Naive thymus-derived CD8-positive, alpha-beta T cell (primary cell): Measurements from ENCODE around the gene ECE1. TPM values are rescaled to one million over a fixed set of nuclear protein-coding genes. Genes with fewer than 3 reads are reported as not detected.
"Not testable (repeated sequence)": the region's sequence is repeated elsewhere in the genome, so short reads cannot be mapped to it uniquely, and the experiment has no call there.

Experiments used
- ATAC-seq, 2 donors: fragments of 150-1000 bp; cut with Tn5 transposase in 1 of 2; sonication (Bioruptor Pico), chemical (Tn5 transposase) in 1 of 2; 1 replicate in 1 of 2; 2 replicates in 1 of 2; pipeline ENCODE4 v1.10.0; 2021; ENCODE audit warnings: mild to moderate bottlenecking in 2 of 2, moderate library complexity in 2 of 2
- POLR2A ChIA-PET: fragments of 350-600 bp; sonication (Branson Sonifier 250); formaldehyde crosslinking; loops from one replicate; lab custom pipeline; 2021; ENCODE audit warnings: antibody characterized with exemption; lab: Charles Lee
- DNase-seq, 10 donors: peaks; one replicate each; pipeline versions ENCODE4 v3.0.0 to v3.0.0-alpha.2; 2020 to 2022
- H3K27ac Mint-ChIP-seq, 10 donors: one replicate each; pipeline ENCODE4 v1.8.0; 2020 to 2022; ENCODE audit warnings: mild to moderate bottlenecking in 10 of 10, mixed read lengths in 10 of 10, moderate library complexity in 4 of 10, inconsistent platforms in 1 of 10
- H3K27me3 Mint-ChIP-seq, 5 donors: one replicate each; pipeline ENCODE4 v1.8.0; 2021 to 2022; ENCODE audit warnings: mixed read lengths in 5 of 5
- H3K36me3 Mint-ChIP-seq, 3 donors: one replicate each; pipeline ENCODE4 v1.8.0; 2020 to 2022; ENCODE audit warnings: mixed read lengths in 3 of 3, mild to moderate bottlenecking in 2 of 3, inconsistent platforms in 1 of 3
- H3K4me1 Mint-ChIP-seq, 4 donors: one replicate each; pipeline ENCODE4 v1.8.0; 2021 to 2022; ENCODE audit warnings: mixed read lengths in 4 of 4
- H3K4me3 Mint-ChIP-seq, 10 donors: one replicate each; pipeline ENCODE4 v1.8.0; 2020 to 2022; ENCODE audit warnings: mild to moderate bottlenecking in 10 of 10, mixed read lengths in 10 of 10, moderate library complexity in 6 of 10, inconsistent platforms in 1 of 10
- H3K9me3 Mint-ChIP-seq, 9 donors: one replicate each; pipeline ENCODE4 v1.8.0; 2020 to 2022; ENCODE audit warnings: mixed read lengths in 9 of 9, mild to moderate bottlenecking in 3 of 9, inconsistent platforms in 1 of 9, moderate library complexity in 1 of 9
- polyA plus RNA-seq, 3 donors: library from polyadenylated mRNA; unstranded; fragments of 300-500 nt; fragmentation: Illumina TruSeq; gene quantifications; one replicate each; pipeline ENCODE4 v1.2.3, GENCODE V29; 2021
- total RNA-seq, 8 experiments: library from RNA in 2 of 8; stranded (reverse) in 2 of 8; gene quantifications; one replicate each; pipeline ENCODE4 v1.2.3 and lab custom pipeline; 2021 to 2026

The ECE1 gene
- total and polyA plus RNA-seq, 5 experiments from 2014 or later: 9.1 to 53.6 (median 37.3) TPM

DNA sequence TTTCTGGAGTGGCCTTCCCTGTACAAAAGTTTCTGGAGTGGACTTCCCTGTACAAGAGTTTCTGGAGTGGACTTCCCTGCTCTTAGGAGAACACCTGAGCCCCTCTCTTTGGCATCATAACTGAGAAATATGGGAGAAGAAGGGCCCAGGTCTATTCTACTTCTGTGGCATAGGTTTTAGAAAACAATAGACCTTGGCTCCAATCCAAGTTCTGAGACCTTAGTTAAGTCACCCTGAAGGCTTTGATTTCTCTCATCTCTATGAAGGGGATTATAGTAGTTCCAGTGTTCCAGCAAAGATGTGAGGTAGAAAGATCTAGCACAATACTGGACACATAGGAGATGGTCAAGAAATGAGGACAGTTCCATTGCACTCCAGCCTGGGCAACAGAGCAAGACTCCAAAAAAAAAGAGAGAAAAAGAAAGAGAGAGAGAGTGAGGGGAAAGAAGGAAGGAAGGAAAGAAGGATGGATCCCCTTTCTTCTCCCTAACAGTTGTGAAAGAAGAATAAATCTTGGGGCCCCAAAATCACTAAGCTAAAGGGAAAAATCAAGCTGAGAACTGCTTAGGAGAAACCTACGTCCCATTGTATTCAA is 100.3 kb downstream of the ECE1 start:
- POLR2A ChIA-PET: no interaction called here
- peaks cover 3 to 15% (median 6%) of the 10 kb centered on the region in 5 donors for H3K27me3 Mint-ChIP-seq
- H3K4me3 Mint-ChIP-seq: no peak overlapping the region
- H3K27ac Mint-ChIP-seq: peak overlapping the region in 2 of 10 donors; percentile 48 to 63
- ATAC-seq (no peak), DNase-seq (no peak)
- peaks cover 0 to 11% (median under 1%) of the 10 kb centered on the region in 4 donors for H3K4me1 Mint-ChIP-seq
- H3K36me3 Mint-ChIP-seq: no peaks in the 10 kb centered on the region
- no peaks in the 10 kb centered on the region for H3K9me3 Mint-ChIP-seq

- POLR2A ChIA-PET: no interaction called here
- peaks cover 3 to 14% (median 6%) of the 10 kb centered on the region in 5 donors for H3K27me3 Mint-ChIP-seq
- ATAC-seq (no peak), DNase-seq (no peak)
- H3K4me1 Mint-ChIP-seq: peaks cover 0 to 15% (median 0%) of the 10 kb centered on the region in 4 donors
- no peak overlapping the region for H3K4me3 Mint-ChIP-seq
- H3K9me3 Mint-ChIP-seq: no peaks in the 10 kb centered on the region
- no peaks in the 10 kb centered on the region for H3K36me3 Mint-ChIP-seq
- no peak overlapping the region for H3K27ac Mint-ChIP-seq
Measured at GRCh38 chr1:21189421-21189820, 100.8 kb downstream of the ECE1 start.

- Mint-ChIP-seq H3K4me3 (no peak overlapping the region), H3K27ac (no peak overlapping the region), H3K36me3 (no peaks in the 10 kb centered on the region), H3K27me3 (peaks cover 2 to 11% (median 3%) of the 10 kb centered on the region in 5 donors), H3K9me3 (no peaks in the 10 kb centered on the region), H3K4me1 (peaks cover 0 to 24% (median 0%) of the 10 kb centered on the region in 4 donors)
- no peak for ATAC-seq
- POLR2A ChIA-PET: no interaction called here
- DNase-seq: no peak
Measured at GRCh38 chr1:21188235-21188634, 102.0 kb downstream of the ECE1 start.

- ATAC-seq: no peak
- Mint-ChIP-seq H3K4me1 (peaks cover 0 to 18% (median 0%) of the 10 kb centered on the region in 4 donors), H3K9me3 (no peaks in the 10 kb centered on the region), H3K4me3 (no peak overlapping the region), H3K27ac (no peak overlapping the region), H3K27me3 (peaks cover 0 to 5% (median 0%) of the 10 kb centered on the region in 5 donors), H3K36me3 (no peaks in the 10 kb centered on the region)
- no peak for DNase-seq
- POLR2A ChIA-PET: interaction anchor here (0.6 to 0.7 kb wide), 3 partner anchors 10 to 321 kb away, joined by 3 to 6 read pairs (median 5); no protein-coding TSS in a partner anchor
Measured at GRCh38 chr1:21185221-21185731, 105.0 kb downstream of the ECE1 start.

DNA sequence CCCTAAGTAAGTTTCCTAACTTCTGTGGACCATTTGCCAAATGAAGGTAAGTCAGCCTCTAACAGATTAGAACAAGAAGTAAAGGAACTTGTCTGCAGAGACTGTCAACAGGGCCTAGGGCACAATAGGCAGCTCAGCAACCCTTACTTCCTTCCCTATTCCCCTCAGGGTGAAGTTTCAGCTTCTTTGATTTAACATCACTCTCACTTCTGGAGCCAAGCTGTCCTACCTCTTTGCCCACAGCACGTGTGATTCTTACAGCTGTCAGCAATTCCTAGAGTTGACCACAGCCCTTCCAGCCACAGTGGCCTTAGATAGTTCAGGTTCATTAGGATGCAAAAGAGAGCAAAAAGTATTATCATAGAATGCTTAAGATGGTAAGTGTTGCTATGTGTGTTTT is 106.0 kb downstream of the ECE1 start:
- H3K27me3 Mint-ChIP-seq: peaks cover 0 to 5% (median 0%) of the 10 kb centered on the region in 5 donors
- peaks cover 0 to 16% (median 0%) of the 10 kb centered on the region in 4 donors for H3K4me1 Mint-ChIP-seq
- H3K36me3 Mint-ChIP-seq: no peaks in the 10 kb centered on the region
- POLR2A ChIA-PET: no interaction called here
- no peak overlapping the region for H3K4me3 Mint-ChIP-seq
- no peak for ATAC-seq
- H3K27ac Mint-ChIP-seq: peak overlapping the region in 3 of 10 donors; percentile 3 to 74 (median 27)
- DNase-seq: no peak
- no peaks in the 10 kb centered on the region for H3K9me3 Mint-ChIP-seq

GRCh38 chr1:21182181-21182731 is 108.0 kb downstream of the ECE1 start:
- no peak overlapping the region for H3K4me3 Mint-ChIP-seq
- H3K9me3 Mint-ChIP-seq: no peaks in the 10 kb centered on the region
- H3K27me3 Mint-ChIP-seq: no peaks in the 10 kb centered on the region
- peaks cover 0 to 18% (median under 1%) of the 10 kb centered on the region in 4 donors for H3K4me1 Mint-ChIP-seq
- ATAC-seq (no peak), DNase-seq (no peak)
- H3K36me3 Mint-ChIP-seq: no peaks in the 10 kb centered on the region
- no peak overlapping the region for H3K27ac Mint-ChIP-seq
- POLR2A ChIA-PET: no interaction called here

GRCh38 chr1:21178271-21178670 is 112.0 kb downstream of the ECE1 start:
- POLR2A ChIA-PET: interaction anchor here (1.2 kb wide), 1 partner anchor 392 kb away, joined by 5 read pairs; no protein-coding TSS in a partner anchor
- peaks cover 14 to 27% (median 20%) of the 10 kb centered on the region in 4 donors for H3K4me1 Mint-ChIP-seq
- not testable (repeated sequence) for ATAC-seq

DNA sequence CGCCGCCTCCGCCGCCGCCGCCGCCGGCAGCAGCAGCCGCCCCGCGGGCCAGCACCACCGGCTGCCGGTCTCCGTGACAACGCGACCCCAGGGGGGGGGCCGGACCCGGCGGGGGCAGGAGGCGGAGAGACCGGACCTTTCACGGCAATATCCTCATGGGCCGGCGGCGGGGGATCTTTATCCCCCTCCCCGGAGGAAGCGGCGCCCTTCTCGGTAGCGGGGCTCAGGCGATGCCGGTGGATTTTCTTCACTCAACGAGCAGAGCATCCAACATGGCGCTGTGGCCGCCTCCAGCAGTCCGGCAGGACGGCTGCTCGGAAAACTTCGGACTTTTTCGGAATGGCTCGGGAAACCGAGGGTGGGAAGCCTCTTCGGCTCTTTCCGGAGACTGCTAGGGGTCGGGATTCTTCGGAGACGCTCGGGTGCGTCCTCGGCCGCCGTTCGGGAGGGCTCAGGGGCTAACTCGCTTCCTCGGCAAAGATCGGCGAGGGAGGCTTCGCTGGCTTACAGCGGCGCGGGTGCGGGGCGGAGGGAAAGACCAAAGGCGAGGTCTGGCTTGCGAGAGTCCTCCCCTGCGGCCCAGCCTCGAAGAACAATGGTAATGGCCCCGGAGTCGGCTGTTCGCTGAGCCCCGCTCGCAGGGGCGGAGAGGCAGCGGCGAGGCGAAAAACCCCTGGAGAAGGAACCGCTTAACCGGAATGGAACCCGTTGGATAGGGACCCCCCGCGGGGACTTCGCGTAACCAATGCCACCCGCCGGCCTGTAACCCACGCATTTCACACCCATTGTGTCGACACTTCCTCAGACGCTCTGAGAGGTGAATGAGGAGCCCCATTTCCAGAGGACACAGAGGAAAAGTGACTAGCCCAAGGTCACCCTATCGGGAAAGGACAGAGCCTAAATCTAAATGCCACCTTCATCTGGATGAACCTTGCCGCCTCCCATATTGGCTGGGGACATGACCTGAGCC is 113.4 kb downstream of the ECE1 start, which contains the start of gene EIF4G3:
EIF4G3 (minus strand) TSS at position 312 of the 970 bp plus-strand sequence. CDS start 174,155 bp downstream, outside the sequence.
- DNase-seq (peak; percentile 97 to 100 (median 99)), ATAC-seq (peak; percentile 92 to 94)
- POLR2A ChIA-PET: interaction anchor here (0.7 to 1.2 kb wide), 3 partner anchors 126 to 910 kb away, joined by 3 to 5 read pairs (median 5); no protein-coding TSS in a partner anchor
- Mint-ChIP-seq H3K4me3 (peak within 1 kb of the TSS; percentile 86 to 94 (median 90)), H3K36me3 (no peaks in the 10 kb centered on the region), H3K9me3 (no peaks in the 10 kb centered on the region), H3K4me1 (peaks cover 16 to 29% (median 23%) of the 10 kb centered on the region in 4 donors), H3K27ac (peak within 1 kb of the TSS; percentile 78 to 97 (median 94)), H3K27me3 (no peaks in the 10 kb centered on the region)

More at GRCh38 chr1:21178271-21178670, 112.0 kb downstream of the ECE1 start:
- H3K9me3 Mint-ChIP-seq, DNase-seq, H3K36me3 Mint-ChIP-seq, H3K27me3 Mint-ChIP-seq: not testable (repeated sequence)
- H3K27ac Mint-ChIP-seq: peak overlapping the region in 1 of 10 donors; percentile 47
- H3K4me3 Mint-ChIP-seq: peak overlapping the region in 4 of 10 donors; percentile 32 to 50 (median 42)

GRCh38 chr1:21175670-21176581 is 114.3 kb downstream of the ECE1 start:
- POLR2A ChIA-PET: interaction anchor here (0.7 kb wide), 2 partner anchors 169 to 443 kb away, joined by 3 read pairs; partner anchors contain the start of gene SH2D5
- Mint-ChIP-seq H3K4me3 (peak overlapping the region; percentile 82 to 93 (median 87)), H3K4me1 (peaks cover 16 to 36% (median 30%) of the 10 kb centered on the region in 4 donors), H3K27me3 (no peaks in the 10 kb centered on the region), H3K9me3 (no peaks in the 10 kb centered on the region), H3K36me3 (peaks cover 0 to 2% (median 0%) of the 10 kb centered on the region in 3 donors), H3K27ac (peak overlapping the region; percentile 34 to 94 (median 86))
- DNase-seq (peak; percentile 23 to 74 (median 48)), ATAC-seq (peak; percentile 18 to 19)

- Mint-ChIP-seq H3K9me3 (no peaks in the 10 kb centered on the region), H3K27ac (peak overlapping the region; percentile 9 to 94 (median 86)), H3K27me3 (no peaks in the 10 kb centered on the region), H3K36me3 (peaks cover 0 to 4% (median 2%) of the 10 kb centered on the region in 3 donors), H3K4me3 (peak overlapping the region; percentile 82 to 93 (median 87)), H3K4me1 (peaks cover 16 to 36% (median 30%) of the 10 kb centered on the region in 4 donors)
- ATAC-seq (no peak), DNase-seq (peak in 6 of 10 donors; percentile 16 to 59 (median 41))
- POLR2A ChIA-PET: interaction anchor here (0.7 kb wide), 2 partner anchors 170 to 442 kb away, joined by 3 read pairs; partner anchors contain the start of gene SH2D5
Measured at GRCh38 chr1:21175324-21175669, 115.0 kb downstream of the ECE1 start.
